Measurements from ENCODE around the gene DMRTA1.

DNA sequence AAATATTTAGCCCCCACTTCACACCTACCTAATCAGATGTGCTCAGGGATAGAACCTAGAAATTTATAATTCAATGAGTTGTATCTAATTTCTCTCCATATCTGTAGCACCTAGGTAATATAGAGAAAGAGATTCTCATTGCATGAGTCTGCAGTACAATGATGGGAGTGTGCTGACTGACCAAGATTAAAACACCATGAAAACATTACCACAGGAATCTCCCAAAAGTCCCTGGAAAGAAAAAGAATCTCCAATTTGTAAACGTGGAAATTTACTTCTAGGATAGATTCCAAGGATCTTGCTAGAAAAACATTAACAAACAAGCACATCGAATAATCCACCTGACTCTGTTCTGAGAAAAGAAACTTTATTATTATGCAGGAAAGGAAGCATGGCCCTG lies 45.0 kb upstream of the DMRTA1 start:
- no peak for TF ChIP-seq CTCF (IDR thresholded peaks at IDR 0.05)
- no peak for TF ChIP-seq POLR2A (IDR thresholded peaks at IDR 0.05)

Data from testis (tissue), 2 donors.